Measurements from ENCODE around the gene PTPRT. TPM values are rescaled to one million over a fixed set of nuclear protein-coding genes. Genes with fewer than 3 reads are reported as not detected.

Gene PTPRT
- polyA plus RNA-seq, 2 of the 4 experiments (the other 2 are of a cell fraction) = not detected

DNA sequence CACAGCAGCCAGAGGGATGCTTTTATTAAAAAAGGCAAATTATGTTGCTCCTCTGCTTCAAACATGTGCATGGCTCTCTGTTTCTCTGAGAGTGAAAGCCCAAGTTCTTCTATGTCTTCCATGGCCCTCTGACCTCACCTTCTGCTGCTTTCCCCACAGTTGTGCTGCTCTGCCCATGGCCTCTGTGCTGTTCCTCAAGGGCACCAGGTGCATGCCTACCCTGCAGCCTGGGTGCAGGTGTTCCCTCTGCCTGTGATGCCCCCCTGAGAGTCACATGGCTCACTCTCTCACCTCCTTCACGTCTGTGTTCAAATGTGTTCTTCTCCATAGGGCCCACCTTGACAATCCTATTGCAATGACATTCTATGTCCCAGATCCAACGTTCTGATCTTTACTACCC, 1094.5 kb downstream of the PTPRT start:
- ChIA-PET CTCF (no interaction called here), POLR2A (no interaction called here)
- no peak for TF ChIP-seq EHMT2 (IDR thresholded peaks at IDR 0.05; ENCODE audit: low read depth)
- no peak for TF ChIP-seq RFX5 (IDR thresholded peaks at IDR 0.05)
- TF ChIP-seq ZSCAN20 (CRISPR knock-in tag; IDR thresholded peaks at IDR 0.05) = no peak
- no peak for TF ChIP-seq GATA3 (IDR thresholded peaks at IDR 0.05; ENCODE audit: borderline replicate concordance)
- TF ChIP-seq, protein P1, sequence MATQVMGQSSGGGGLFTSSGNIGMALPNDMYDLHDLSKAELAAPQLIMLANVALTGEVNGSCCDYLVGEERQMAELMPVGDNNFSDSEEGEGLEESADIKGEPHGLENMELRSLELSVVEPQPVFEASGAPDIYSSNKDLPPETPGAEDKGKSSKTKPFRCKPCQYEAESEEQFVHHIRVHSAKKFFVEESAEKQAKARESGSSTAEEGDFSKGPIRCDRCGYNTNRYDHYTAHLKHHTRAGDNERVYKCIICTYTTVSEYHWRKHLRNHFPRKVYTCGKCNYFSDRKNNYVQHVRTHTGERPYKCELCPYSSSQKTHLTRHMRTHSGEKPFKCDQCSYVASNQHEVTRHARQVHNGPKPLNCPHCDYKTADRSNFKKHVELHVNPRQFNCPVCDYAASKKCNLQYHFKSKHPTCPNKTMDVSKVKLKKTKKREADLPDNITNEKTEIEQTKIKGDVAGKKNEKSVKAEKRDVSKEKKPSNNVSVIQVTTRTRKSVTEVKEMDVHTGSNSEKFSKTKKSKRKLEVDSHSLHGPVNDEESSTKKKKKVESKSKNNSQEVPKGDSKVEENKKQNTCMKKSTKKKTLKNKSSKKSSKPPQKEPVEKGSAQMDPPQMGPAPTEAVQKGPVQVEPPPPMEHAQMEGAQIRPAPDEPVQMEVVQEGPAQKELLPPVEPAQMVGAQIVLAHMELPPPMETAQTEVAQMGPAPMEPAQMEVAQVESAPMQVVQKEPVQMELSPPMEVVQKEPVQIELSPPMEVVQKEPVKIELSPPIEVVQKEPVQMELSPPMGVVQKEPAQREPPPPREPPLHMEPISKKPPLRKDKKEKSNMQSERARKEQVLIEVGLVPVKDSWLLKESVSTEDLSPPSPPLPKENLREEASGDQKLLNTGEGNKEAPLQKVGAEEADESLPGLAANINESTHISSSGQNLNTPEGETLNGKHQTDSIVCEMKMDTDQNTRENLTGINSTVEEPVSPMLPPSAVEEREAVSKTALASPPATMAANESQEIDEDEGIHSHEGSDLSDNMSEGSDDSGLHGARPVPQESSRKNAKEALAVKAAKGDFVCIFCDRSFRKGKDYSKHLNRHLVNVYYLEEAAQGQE (IDR thresholded peaks at IDR 0.05) = no peak
- no peak for TF ChIP-seq CHD2 (IDR thresholded peaks at IDR 0.05; ENCODE audit: low read length, partially characterized antibody)
- TF ChIP-seq NR3C1 (IDR thresholded peaks at IDR 0.05) = no peak
- TF ChIP-seq, protein P2, sequence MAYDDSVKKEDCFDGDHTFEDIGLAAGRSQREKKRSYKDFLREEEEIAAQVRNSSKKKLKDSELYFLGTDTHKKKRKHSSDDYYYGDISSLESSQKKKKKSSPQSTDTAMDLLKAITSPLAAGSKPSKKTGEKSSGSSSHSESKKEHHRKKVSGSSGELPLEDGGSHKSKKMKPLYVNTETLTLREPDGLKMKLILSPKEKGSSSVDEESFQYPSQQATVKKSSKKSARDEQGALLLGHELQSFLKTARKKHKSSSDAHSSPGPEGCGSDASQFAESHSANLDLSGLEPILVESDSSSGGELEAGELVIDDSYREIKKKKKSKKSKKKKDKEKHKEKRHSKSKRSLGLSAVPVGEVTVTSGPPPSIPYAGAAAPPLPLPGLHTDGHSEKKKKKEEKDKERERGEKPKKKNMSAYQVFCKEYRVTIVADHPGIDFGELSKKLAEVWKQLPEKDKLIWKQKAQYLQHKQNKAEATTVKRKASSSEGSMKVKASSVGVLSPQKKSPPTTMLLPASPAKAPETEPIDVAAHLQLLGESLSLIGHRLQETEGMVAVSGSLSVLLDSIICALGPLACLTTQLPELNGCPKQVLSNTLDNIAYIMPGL (CRISPR knock-in tag; IDR thresholded peaks at IDR 0.05; ENCODE audit: borderline replicate concordance) = no peak
- TF ChIP-seq ZC3H11A (IDR thresholded peaks at IDR 0.05) = no peak
- no peak for TF ChIP-seq SREBF2 (IDR thresholded peaks at IDR 0.05)
- Histone ChIP-seq H3K4me3 (no peak overlapping the region), H3K4me1 (no peaks in the 10 kb centered on the region), H3K4me2 (no peak overlapping the region), H3K9me3 (no peaks in the 10 kb centered on the region), H3K27ac (no peak overlapping the region)
- FAIRE-seq = no peak
- DNase-seq (ENCODE audit: low read depth in 1 of 2, low spot score in 1 of 2) = no peak
- no peak for ATAC-seq
- WGBS (ENCODE audit: missing lambda C conversion rate) = 0% methylated on average over 2 of the region's 2 CpGs

DNA sequence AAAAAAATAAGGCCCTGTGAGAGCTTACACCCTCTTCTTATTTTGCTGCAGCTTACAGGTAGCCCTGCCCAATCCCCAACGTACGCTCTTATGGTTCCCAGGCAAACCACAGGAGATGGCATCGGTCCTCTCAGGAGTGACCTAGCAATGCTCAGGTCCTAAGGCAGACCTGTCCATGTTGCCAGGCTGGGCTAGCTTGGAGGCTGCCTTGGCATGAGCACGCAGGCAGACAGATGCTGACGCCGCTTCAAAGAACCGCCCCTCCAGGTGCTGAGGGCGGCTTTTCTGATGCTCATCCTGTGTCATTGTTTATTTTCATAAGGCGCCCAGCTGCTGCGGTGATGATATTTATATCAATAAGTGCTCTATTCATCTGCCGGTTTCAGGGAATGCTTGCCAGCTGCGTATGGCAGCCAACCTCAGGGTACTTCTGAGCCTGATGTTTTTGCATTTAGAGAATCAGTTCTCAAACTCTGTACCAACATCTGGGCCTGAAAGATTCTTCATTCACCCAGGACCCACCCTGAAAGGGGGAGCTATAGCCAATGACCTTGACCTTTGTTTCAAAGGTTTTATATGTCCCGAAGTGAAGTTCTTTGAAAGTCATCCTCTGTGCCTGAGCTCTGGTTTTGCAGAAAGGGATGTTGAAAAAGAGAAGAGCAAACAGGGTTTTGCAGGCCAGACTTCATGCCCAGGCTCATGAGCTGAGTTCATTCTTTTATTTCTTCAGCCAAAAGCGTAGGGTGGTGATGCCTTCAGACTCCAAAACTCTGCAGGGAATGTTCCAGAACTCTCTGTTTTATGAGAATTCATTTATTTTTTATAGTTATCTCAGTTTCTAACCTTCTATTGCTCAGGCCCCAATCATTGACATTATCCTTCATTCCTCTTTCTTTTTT, 1095.9 kb downstream of the PTPRT start:
- FAIRE-seq (no peak), ATAC-seq (no peak), DNase-seq (ENCODE audit: low read depth in 1 of 2, low spot score in 1 of 2) (no peak)
- no peak overlapping the region for H3K4me3 ChIP-seq
- 28% methylated on average over 14 of the region's 14 CpGs for WGBS (ENCODE audit: missing lambda C conversion rate)
- H3K9me3 ChIP-seq = no peaks in the 10 kb centered on the region
- no peak for TF ChIP-seq MAZ (IDR thresholded peaks at IDR 0.05; ENCODE audit: borderline replicate concordance, low read depth, low read length)
- TF ChIP-seq, protein P3, sequence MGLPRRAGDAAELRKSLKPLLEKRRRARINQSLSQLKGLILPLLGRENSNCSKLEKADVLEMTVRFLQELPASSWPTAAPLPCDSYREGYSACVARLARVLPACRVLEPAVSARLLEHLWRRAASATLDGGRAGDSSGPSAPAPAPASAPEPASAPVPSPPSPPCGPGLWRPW (IDR thresholded peaks at IDR 0.05) = no peak
- no peak for TF ChIP-seq GATA3 (IDR thresholded peaks at IDR 0.05; ENCODE audit: borderline replicate concordance)
- no peak for TF ChIP-seq NPAS2 (CRISPR knock-in tag; IDR thresholded peaks at IDR 0.05; ENCODE audit: borderline replicate concordance)
- no peak for TF ChIP-seq NR3C1 (IDR thresholded peaks at IDR 0.05)
- TF ChIP-seq, protein P4, sequence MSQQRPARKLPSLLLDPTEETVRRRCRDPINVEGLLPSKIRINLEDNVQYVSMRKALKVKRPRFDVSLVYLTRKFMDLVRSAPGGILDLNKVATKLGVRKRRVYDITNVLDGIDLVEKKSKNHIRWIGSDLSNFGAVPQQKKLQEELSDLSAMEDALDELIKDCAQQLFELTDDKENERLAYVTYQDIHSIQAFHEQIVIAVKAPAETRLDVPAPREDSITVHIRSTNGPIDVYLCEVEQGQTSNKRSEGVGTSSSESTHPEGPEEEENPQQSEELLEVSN (IDR thresholded peaks at IDR 0.05; ENCODE audit: borderline replicate concordance, low read depth) = no peak
- TF ChIP-seq RFX5 (IDR thresholded peaks at IDR 0.05) = no peak
- no peak for TF ChIP-seq MAFK (IDR thresholded peaks at IDR 0.05; ENCODE audit: partially characterized antibody)
- TF ChIP-seq, protein P1 (IDR thresholded peaks at IDR 0.05) = no peak
- no peak for TF ChIP-seq NFE2L2 (conservative IDR thresholded peaks at IDR 0.05; ENCODE audit: low read length)
- no peak for TF ChIP-seq FOXS1 (CRISPR knock-in tag; IDR thresholded peaks at IDR 0.05)
- no peak for TF ChIP-seq ESRRA (IDR thresholded peaks at IDR 0.05; ENCODE audit: borderline replicate concordance, low read length)
- TF ChIP-seq TFCP2L1 (CRISPR knock-in tag; IDR thresholded peaks at IDR 0.05) = no peak
- TF ChIP-seq CBX8 (IDR thresholded peaks at IDR 0.05) = no peak
- TF ChIP-seq, protein P5, sequence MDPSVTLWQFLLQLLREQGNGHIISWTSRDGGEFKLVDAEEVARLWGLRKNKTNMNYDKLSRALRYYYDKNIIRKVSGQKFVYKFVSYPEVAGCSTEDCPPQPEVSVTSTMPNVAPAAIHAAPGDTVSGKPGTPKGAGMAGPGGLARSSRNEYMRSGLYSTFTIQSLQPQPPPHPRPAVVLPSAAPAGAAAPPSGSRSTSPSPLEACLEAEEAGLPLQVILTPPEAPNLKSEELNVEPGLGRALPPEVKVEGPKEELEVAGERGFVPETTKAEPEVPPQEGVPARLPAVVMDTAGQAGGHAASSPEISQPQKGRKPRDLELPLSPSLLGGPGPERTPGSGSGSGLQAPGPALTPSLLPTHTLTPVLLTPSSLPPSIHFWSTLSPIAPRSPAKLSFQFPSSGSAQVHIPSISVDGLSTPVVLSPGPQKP (IDR thresholded peaks at IDR 0.05; ENCODE audit: low read depth, low read length) = no peak
- TF ChIP-seq BHLHE40 (IDR thresholded peaks at IDR 0.05; ENCODE audit: low read depth, low read length) = no peak
- TF ChIP-seq CBX2 (IDR thresholded peaks at IDR 0.05; ENCODE audit: borderline replicate concordance, low read depth) = no peak
- no peak for TF ChIP-seq TP53 (CRISPR knock-in tag; IDR thresholded peaks at IDR 0.05)
- no peaks in the 10 kb centered on the region for H3K4me1 ChIP-seq
- no peak overlapping the region for H3K27ac ChIP-seq
- H3K4me2 ChIP-seq = no peak overlapping the region
- POLR2A ChIA-PET = no interaction called here
- CTCF ChIA-PET = interaction anchor here (1.4 kb wide), 1 partner anchor 9 kb away, joined by 3 read pairs; no protein-coding TSS in a partner anchor

Data from A549 (cell line).